Midbrain (tissue), 1 donor: Measurements from ENCODE around the gene OVOL2.
"Not testable (repeated sequence)": the region's sequence is repeated elsewhere in the genome, so short reads cannot be mapped to it uniquely, and the experiment has no call there.

Experiments used
- DNase-seq: peaks from one replicate; lab custom pipeline; 2025; lab: John Stamatoyannopoulos, UW

Gene OVOL2

DNA sequence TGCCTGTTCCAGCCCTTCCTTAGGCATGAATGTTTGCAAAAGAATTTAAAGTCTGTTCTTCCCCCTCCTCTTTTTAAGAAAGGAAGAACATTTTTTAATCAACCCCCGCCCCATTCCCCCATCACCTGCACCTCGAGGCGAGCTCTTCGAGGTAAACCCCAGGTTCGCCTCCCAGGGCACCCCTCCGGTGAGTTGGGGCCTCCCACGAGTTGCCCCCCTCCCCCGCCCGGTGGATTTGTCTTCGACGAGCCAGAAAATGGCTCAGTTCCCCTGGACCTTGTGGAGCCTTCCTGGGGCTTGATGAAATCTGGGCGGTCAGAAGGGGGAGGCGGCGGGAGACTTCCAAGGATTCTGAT lies 256 bp upstream of the OVOL2 start:
- DNase-seq, result no peak

DNA sequence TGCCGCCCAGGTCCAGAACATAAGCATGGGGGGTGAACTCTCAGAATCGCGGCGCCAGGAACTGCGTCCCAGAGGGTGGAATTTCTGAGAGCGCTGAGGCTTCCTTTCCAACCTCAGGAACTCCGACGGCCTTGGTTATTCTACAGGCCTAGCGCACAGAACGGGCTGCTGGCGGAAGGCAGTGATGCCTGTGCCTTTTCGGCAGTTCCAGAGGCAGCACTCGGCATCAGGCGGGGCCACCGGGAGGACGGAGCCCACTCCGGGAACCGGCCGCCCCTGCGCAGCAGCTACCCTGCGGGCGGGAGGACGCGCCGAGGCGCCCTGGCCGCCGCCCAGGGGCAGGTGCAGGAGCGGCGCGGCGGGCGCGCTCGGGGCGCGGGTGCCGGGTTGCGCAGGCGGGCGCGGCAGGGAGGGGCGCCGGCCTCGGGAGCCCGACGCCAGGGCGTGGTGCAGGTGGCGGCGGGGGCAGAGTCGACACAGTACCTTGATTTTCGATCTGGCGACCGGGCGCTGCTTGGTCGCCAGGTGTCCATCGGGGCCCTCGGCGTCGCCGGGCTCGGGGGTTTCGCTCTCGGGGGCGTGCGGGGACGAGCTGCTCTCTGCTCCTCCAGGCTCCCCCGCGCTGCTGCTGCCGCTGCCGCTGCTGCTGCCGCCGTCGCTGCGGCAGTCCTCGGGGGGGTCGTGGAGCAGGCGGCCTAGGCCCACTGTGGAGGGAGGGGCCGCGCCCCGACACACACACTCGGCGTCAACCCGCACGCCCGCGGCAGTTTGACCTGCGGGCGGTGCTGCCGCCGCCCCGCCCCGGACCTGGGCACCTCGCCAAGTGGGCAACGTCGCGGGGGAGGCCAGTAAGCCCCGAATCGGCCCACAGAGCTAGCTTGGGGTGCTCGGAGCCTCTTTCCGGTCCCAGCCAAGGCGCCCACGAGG lies 1.3 kb downstream of the OVOL2 start:
- DNase-seq, result no peak

DNA sequence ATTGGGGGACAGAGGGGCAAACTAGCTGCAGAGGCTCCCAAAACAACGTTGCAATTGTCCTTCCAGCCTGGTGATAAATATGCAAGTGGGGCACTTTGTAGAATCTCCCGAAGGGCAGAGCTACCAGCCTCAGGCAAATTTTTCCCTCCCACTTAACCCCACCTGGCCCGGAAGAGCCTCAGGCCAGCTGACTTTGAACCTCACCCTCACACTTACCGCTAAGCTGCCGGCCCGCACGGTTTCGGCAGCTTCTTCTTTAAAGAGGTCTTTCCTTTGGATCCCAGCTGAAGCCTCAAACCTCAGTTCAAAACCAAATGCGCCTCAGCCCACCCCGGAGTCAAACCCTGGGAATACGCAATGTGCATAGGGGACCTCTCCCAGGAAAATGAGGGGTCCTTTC lies 2.5 kb downstream of the OVOL2 start:
- DNase-seq, result no peak

DNA sequence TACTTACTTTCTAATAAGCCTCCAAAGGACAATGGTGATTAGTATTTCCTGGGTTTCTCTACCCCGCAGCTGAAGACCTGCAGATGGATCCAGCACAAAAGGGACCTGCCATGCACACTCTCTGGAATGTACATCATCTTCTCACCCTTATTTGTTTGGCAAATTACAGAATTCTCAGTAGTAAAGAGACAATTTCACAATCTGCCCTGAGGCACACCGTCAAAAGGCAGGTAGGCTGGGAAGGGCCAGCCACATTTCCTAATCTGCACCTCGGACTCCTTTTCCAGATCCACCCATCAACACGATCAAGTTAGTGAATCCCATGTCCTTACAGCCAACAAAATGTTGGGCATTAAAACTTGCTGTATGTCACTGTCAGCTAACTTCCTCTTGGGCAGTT lies 4.9 kb downstream of the OVOL2 start:
- DNase-seq, result no peak

DNA sequence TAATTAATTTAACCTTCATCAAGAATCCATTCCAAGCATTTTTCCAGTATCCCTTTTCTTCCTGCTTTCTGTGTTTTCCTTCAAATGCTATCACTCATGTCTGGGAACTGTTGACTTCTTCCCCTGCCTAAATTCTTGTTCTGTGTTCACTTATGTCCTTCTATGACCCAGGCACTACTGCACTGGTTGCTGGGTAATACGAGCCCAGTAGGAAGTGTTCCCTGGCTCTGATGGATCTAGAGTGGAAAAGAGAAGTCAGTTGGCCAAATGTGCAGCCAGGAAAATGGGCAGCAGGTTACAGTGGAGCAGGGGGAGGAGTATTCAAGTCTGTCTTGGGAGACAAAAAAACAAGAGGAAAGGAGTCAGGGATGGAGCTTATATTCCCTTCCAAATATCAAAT lies 7.1 kb downstream of the OVOL2 start:
- DNase-seq, result no peak

DNA sequence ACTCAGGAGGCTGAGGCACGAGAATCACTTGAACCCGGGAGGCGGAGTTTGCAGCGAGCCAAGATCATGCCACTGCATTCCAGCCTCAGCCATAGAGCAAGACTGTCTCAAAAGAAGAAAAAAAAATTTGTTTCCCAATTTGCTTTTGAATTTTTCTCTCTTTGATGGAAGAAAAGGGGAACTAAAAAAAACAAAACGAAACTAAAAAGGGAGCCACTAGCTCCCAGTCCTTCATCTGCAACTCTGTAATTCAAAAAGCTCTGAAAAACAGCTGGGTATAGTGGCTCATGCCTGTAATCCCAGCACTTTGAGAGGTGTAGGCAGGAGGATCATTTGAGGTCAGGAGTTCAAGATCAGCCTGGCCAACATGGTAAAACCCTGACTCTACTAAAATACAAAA lies 9.5 kb downstream of the OVOL2 start:
- no peak for DNase-seq

DNA sequence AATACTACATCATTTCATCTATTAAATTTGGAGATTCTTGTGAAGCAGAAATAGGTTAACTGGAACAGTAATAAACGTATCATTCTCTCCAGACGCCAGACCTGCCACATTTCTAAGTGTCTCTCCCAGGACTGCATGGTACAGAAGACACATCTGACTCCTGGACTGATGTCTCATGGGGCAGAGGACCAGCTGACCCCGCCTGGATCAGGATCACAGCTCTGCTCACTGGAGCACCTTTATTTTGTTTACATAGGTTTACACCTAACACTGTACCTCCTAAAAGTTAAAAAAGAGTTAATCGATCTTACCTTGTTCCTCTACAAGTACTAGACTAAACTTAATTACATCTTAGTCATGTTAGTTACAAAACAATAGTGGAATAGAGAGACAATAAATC lies 11.2 kb downstream of the OVOL2 start:
- no peak for DNase-seq

DNA sequence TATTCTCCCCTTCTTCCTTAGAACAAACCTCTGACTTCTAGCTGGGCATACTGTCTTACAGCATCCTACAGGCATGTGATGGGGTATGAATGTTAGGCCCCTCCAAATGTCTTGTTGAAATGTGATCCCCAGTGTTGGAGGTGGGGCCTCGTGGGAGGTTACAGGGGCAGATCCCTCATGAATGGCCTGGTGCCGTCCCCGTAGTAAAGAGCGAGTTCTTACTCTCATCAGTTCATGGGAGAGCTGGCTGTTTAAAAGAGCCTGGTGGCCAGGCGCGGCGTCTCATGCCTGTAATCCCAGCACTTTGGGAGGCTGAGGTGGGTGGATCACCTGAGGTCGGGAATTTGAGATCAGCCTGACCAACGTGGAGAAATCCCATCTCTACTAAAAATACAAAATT lies 15.5 kb downstream of the OVOL2 start:
- no peak for DNase-seq

DNA sequence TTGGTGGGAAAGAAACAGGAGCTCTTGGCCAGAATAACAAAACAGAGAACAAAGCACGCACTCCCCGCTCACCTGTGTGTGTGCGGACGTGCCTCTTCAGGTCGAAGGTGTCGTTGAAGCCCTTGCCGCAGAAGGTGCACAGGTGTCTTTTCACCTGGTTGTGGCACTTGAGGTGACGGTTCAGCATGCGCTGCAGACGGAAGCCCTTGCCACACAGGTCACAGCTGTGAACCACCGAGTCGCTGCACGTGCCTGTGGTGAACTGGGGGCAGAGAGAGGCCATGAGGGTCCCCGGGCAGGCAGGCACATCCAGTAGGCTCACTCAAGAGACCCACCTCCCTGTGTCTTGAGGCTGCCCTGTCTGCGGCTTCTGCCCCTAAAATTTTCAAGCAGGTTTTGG lies 16.3 kb downstream of the OVOL2 start:
- no peak for DNase-seq

DNA sequence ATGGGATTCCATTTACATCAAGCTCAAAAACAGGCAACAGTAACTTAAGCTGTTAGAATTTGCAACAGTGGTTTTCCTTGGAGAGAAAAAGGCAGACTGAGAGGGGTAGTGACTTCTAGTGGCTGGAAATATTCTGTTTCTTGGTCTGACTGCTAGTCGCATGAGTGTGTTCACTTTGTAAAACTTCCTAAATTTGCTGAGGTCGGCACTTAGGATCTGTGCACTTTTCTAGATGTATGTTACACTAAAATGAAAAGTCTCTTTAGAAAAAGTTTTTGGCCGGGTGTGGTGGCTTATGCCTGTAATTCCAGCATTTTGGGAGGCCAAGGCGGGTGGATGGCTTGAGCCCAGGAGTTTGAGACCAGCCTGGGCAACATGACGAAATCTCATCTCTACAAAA lies 18.7 kb downstream of the OVOL2 start:
- DNase-seq, result no peak

DNA sequence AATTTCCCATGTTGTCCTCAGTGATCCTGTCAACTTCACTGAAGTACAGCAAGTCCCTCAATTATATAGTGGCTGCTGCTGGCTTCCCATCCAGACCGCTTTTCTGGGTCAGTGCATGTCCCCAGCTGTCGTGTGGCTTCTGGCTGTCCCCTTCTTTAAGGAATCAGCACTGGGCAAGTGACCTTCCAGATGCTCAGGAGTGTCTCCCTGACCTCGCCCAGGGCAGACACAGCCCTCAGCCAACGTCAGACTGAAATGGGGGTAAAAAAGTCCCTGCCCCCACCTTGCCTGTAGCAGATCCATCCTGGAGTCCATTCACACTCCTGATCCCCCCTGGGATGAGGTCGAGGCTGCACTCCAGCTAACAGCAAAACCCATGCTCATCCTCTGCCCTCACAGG lies 23.7 kb downstream of the OVOL2 start:
- no peak for DNase-seq

DNA sequence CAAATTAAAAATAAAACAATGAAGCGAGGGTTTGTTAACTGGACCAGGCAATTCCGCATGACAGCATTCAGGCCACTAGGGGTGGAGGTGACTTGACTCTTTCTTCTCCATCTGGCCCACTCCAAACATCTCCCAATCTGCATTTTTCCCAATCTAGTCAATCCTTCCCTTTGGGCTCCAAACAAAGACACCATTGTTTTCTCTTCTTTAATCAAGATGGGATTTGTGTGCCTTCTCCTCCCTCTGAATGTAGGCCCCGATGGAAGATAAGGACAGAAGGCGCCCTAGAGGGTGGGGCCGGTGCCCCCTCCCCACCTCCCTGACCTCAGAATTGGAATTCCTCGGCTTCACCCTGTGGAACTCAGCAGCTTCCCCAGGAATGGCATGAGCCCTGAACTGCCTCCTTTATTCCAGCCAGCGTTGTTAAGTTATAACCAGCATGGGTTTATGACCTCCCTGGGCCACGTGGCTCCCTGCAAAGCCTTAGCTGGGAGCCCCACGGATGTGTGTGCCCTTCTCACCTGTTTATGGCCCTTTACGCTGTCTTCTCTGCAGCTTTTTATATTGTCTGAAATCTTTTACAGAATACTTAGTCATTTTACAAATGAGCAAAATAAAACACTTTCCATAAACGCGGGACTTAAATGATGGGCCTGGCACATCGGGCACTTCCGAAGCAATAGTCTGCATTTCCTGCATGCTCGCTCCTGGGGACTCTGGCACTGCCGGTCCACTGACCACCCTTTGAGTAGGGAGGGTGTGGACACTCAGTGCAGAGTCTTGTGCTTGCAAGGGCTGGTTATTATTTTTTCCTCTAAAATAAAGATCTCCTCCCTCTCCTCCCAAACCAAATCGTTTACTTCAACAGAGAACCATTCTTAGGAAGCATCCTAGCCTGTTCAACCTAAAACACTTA lies 24.5 kb downstream of the OVOL2 start:
- no peak for DNase-seq

DNA sequence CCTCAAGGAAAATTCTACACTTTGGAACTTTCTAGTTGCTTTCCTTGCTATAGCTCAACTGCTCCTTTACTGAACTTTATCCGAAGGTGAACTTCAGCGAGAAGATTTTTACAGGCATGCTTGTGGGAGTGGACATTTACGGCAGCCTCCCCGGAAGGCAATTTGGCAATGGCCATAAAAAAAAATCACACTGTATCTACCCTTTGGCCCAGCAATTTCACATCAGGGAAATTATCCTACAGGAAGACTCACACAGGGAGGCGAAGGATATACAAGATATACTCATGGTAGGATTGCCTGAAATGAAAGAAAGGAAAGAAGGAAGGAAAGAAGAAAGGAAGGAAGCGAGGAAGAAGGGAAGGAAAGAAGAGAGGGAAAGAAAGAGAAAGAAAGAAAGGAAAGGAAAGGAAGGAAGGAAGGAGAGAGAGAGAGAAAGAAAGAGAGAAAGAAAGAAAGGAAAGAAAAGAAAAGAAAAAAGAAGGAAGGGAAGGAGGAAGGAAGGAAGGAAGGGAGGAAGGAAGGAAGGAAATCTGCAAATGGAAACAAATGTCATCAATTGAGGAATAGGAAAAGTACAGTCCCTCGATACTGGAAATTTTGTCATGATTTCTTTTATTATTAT lies 25.7 kb downstream of the OVOL2 start:
- DNase-seq, result no peak

DNA sequence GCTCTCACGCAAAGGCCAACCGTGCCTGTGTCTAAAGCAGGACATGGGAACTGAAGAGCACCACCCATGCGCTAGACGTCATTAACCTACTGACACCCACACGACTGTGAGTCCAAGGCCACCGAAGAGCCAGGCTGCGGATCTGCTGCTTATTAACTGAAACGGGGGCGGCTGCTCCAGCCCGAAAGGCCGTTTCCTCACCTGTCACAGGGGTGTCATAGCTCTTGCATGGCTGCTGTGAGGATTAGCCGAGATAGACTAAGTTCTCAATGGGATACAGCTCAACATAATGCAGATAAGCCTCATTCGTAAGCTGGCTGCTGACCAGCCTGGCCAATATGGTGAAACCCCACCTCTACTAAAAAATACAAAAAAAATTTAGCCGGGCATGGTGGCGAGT lies 26.7 kb downstream of the OVOL2 start:
- DNase-seq, result no peak

DNA sequence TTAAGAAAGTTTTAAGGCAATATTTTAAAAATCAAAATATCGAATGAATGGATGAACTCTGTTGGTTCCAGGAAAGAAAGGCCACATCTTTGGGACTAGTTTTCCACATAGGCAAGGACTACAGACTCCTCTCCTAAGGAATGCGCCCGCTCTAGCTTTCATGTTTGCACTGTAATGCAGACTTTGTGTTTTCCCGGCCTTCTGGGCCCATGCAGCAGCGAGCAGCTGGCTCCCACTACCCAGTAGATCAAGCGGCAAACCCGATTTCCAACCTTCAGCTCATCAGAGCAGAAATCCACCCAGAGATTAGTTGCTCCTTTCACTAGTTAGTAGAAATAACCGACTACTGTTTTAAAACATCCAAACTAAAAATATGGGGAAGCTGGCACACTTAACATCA lies 27.7 kb downstream of the OVOL2 start:
- no peak for DNase-seq

DNA sequence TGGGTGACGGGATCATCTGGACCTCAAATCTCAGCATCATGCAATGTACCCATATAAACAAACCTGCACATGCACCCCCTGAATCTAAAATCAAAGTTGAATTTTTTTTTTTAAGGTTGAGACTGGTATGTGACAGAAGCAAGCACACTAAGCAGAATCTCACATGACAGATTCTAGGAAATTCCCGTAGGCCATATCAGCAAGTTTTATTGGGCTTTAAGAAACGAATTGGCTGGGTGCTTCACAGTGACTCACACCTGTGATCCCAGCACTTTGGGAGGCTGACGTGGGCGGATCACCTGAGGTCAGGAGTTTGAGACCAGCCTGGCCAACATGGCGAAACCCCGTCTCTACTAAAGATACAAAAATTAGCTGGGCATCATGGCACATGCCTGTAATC lies 30.7 kb downstream of the OVOL2 start:
- DNase-seq, result not testable (repeated sequence)

DNA sequence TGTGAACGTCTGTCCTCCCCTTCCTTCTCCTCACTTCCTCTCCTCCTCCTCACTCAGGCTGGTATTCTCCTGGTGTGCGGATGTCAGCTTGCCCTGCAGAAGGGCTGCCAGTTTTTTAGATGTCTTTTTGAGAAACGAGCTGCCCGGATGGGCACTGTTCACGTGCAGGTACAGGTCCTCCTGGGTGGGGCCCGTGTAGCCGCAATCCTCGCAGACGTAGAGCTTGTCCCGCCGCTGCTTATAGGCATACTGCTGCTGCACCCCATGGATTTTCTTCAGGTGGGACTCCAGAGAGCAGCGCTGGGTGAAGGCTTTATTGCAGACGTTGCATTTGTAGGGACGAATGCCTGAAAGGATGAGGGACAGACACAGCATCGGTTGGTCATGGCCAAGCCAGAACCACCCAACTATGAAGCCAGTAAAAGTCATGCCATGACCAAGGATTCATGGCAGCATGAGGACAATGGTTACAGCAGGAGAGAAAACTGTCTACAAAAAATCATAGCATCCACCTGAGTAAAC lies 33.0 kb downstream of the OVOL2 start:
- DNase-seq, result no peak

DNA sequence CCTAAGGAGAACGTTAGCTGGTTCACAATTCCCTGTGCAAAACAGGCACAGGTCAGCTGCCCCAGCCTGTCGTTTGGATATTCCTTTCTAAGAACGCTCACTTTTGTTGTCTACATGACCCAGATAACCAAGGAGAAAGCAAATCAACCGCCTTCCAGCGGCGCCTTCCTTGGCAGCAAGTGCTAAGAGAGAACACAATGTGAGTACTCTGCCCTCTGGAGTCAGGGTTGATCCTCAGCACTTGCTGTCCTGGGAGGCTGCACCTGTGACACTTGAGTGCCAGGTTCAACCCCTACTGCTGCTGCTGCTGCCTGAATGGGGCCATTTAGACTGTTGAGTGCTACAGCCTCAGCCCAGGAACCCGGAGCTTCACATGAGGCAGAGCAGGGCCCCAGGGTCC lies 36.8 kb downstream of the OVOL2 start:
- DNase-seq, result no peak

DNA sequence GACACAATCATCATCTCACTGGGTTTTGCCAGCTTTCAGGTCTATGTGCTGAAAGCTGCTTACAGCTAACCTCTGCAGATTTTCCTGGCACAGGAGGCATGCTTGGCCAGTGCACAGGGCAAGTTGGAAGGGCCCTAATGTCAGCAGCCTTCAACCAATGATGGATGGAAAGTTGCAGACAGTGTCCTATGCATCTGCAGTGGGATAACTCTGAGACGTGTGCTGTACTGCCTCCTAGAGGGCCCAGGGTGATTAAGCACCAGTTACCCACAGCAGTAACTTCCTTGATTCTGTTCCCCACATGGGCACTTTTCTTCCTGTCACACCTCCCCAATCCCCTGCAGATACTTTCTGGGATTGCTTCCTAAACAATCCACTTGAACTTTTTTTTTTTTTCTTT lies 38.6 kb downstream of the OVOL2 start:
- DNase-seq, result no peak

DNA sequence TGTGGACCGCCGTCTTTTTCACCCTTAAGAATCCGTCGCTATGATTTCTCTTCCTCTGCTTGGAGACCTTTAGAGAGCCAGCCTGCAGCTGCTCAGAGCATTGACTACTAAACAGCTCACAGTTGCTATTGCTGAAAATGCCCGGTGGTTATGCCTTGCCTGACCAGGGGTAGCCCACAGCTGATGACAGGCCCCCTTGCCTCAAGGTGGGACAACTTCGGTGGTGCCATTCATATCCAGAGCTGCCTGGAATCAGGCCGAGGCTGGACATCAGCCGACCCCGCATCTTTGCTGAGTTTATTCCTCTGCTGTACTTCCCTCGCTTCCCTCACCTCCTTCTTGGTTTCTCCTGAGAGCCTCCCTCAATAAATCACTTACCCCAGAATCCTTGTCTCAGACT lies 39.6 kb downstream of the OVOL2 start:
- DNase-seq, result no peak

DNA sequence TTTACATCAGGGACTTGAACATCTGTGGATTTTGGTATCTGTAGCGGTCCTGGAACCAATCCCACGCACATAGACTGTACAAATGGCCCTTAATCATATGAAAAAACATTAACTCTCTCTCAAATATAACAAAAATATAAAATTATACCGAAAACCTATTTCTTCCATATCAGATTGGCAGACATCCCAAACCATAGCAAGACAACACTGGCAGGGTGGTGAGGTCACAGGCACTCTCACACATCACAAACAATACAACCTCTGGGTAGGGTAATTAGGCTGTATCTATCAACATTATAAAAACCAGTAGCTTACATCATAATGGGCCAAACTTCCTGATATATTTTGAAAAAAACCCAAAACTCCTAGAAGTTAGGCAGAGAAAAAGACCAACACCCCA lies 40.9 kb downstream of the OVOL2 start:
- DNase-seq, result no peak

DNA sequence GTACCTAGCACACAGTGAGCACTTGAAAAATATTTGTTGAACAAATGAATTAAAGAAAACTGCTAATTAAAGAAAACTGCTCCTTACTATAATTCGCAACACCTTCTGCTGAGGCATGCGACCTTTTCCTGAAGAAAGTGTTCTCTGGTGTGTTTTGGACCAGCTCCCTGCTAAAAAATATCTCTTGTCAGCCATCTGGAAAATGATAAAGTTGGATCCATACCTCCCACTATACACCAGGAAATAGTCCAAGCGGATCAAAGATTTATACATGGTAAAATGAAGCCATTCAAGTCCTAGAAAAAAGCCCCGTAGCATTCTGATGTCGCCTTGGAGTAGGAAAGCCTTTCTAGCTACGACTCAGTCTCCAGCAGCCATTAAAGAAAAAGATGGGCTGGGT lies 43.3 kb downstream of the OVOL2 start:
- no peak for DNase-seq

DNA sequence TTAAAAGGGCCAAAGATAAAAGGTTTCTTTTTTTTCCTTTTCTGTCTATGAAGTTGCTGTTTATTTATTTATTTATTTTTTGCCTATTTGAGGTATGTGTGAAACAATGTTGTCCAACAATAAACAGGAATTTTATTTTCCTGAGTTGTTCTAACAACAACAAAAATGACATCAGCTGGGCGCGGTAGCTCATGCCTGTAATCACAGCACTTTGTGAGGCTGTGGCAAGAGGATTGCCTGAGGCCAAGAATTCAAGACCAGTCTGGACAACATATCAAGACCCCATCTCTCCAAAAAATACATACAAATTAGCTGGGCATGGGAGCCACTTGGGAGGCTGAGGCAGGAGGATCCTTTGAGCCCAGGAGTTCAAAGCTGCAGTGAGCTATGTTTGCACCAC lies 44.8 kb downstream of the OVOL2 start:
- no peak for DNase-seq
